HepG2 (cell line): Measurements from ENCODE around the gene CSTF1. TPM values are rescaled to one million over a fixed set of nuclear protein-coding genes. Genes with fewer than 3 reads are reported as not detected.

Experiments used
- ARID2 ChIP-seq: sonication (generic); formaldehyde crosslinking; IDR thresholded peaks from 2 replicates; pipeline ENCODE4 v1.8.1; 2022; ENCODE audit warnings: mild to moderate bottlenecking, missing genetic modification reagents, borderline replicate concordance
- CC2D1A ChIP-seq: sonication (generic); formaldehyde crosslinking; IDR thresholded peaks from 2 replicates; pipeline ENCODE4 v1.8.1; 2023; ENCODE audit warnings: mild to moderate bottlenecking, missing genetic modification reagents
- ETV5 ChIP-seq: IDR thresholded peaks from 2 replicates; pipeline ENCODE4 v1.6.1; 2018; ENCODE audit warnings: missing biosample characterization, missing genetic modification reagents, inconsistent platforms, borderline replicate concordance
- HMG20A ChIP-seq: IDR thresholded peaks from 2 replicates; pipeline ENCODE4 v1.6.1; 2016; ENCODE audit warnings: borderline replicate concordance
- HNF4A ChIP-seq: sonication (generic); formaldehyde crosslinking; IDR thresholded peaks from 2 replicates; pipeline ENCODE4 v1.4.0; 2020; ENCODE audit warnings: missing genetic modification reagents
- HOXA3 ChIP-seq: sonication (generic); formaldehyde crosslinking; IDR thresholded peaks from 2 replicates; pipeline ENCODE4 v1.5.0; 2020; ENCODE audit warnings: missing genetic modification reagents
- KIAA2018 ChIP-seq: sonication (generic); formaldehyde crosslinking; IDR thresholded peaks from 2 replicates; pipeline ENCODE4 v1.5.0; 2020; ENCODE audit warnings: mild to moderate bottlenecking, missing genetic modification reagents, borderline replicate concordance
- NR0B2 ChIP-seq: sonication (generic); formaldehyde crosslinking; IDR thresholded peaks from 2 replicates; pipeline ENCODE4 v1.4.0; 2020; ENCODE audit warnings: mild to moderate bottlenecking, missing genetic modification reagents
- PCBP1 ChIP-seq: fragments of 200-400 bp; formaldehyde crosslinking; IDR thresholded peaks from 2 replicates; pipeline ENCODE4 v1.6.1; 2017; ENCODE audit warnings: mild to moderate bottlenecking, low read depth, low read length, borderline replicate concordance
- SIN3B ChIP-seq: fragments of 150-350 bp; IDR thresholded peaks from 2 replicates; pipeline ENCODE4 v1.6.1; 2014; ENCODE audit warnings: low read length
- STAT6 ChIP-seq: sonication (generic); formaldehyde crosslinking; IDR thresholded peaks from 2 replicates; pipeline ENCODE4 v1.4.0; 2020; ENCODE audit warnings: missing genetic modification reagents, mild to moderate bottlenecking, borderline replicate concordance
- ZIK1 ChIP-seq: sonication (generic); formaldehyde crosslinking; IDR thresholded peaks from 2 replicates; pipeline ENCODE4 v1.5.0; 2020; ENCODE audit warnings: mild to moderate bottlenecking, low read depth, missing genetic modification reagents, borderline replicate concordance
- ZNF143 ChIP-seq: sonication (generic); formaldehyde crosslinking; IDR thresholded peaks from 2 replicates; pipeline ENCODE4 v1.4.0; 2020; ENCODE audit warnings: missing genetic modification reagents
- ZNF292 ChIP-seq: sonication (generic); formaldehyde crosslinking; IDR thresholded peaks from 2 replicates; pipeline ENCODE4 v1.8.1; 2022; ENCODE audit warnings: mild to moderate bottlenecking, low read depth, missing genetic modification reagents, borderline replicate concordance
- ZNF30 ChIP-seq: sonication (generic); formaldehyde crosslinking; IDR thresholded peaks from 2 replicates; pipeline ENCODE4 v1.5.0; 2020; ENCODE audit warnings: mild to moderate bottlenecking, missing genetic modification reagents
- ZNF441 ChIP-seq: sonication (generic); formaldehyde crosslinking; IDR thresholded peaks from 2 replicates; pipeline ENCODE4 v1.7.0; 2021; ENCODE audit warnings: missing genetic modification reagents, borderline replicate concordance
- ZNF547 ChIP-seq: sonication (generic); formaldehyde crosslinking; IDR thresholded peaks from 2 replicates; pipeline ENCODE4 v1.5.1; 2020; ENCODE audit warnings: mild to moderate bottlenecking, missing genetic modification reagents
- ZNF792 ChIP-seq: IDR thresholded peaks from 2 replicates; pipeline ENCODE4 v1.6.1; 2016
- polyA plus RNA-seq, 8 experiments: library from polyadenylated mRNA; depleted of rRNA in 3 of 8; stranded (reverse) in 7 of 8; unstranded in 1 of 8; fragments of >200 nt; fragmentation: Illumina TruSeq in 4 of 8; extraction: Trizol in 4 of 8; gene quantifications; 2 replicates each; pipeline versions ENCODE4 v1.2.1 to v1.2.3, GENCODE V29; 2011 to 2016; ENCODE audit warnings: low read depth in 4 of 8, missing spikeins in 1 of 8, mixed read lengths in 1 of 8; ENCODE audit not compliant: insufficient read depth in 1 of 8
- total RNA-seq, 5 experiments: library from RNA; depleted of rRNA; stranded (reverse); fragments of >200 nt; fragmentation: Illumina TruSeq; extraction: Trizol; gene quantifications; 2 replicates each; pipeline ENCODE4 v1.2.3, GENCODE V29; 2016; ENCODE audit warnings: low read depth in 1 of 5

Gene CSTF1
- total and polyA plus RNA-seq, 2 of the 13 experiments (the other 11 are each of a cell fraction or from before 2014, with no cell fraction given), result 70.9 to 100 TPM

GRCh38 chr20:56392881-56393482, 537 bp downstream of the CSTF1 start (continued):
- TF ChIP-seq KIAA2018 (CRISPR knock-in tag) (no peak), SIN3B (peak; percentile 36; the same call in 1 of the 2 replicates), NR0B2 (CRISPR knock-in tag) (no peak), HNF4A (CRISPR knock-in tag) (no peak), PCBP1 (no peak), ZNF792 (CRISPR knock-in tag) (no peak), ZNF292 (CRISPR knock-in tag) (no peak), ETV5 (CRISPR knock-in tag) (no peak), ZNF143 (CRISPR knock-in tag) (no peak), HMG20A (CRISPR knock-in tag) (no peak), ZIK1 (CRISPR knock-in tag) (no peak), CC2D1A (CRISPR knock-in tag) (peak; percentile 23; the same call in 1 of the 2 replicates), ZNF30 (no peak), ARID2 (CRISPR knock-in tag) (0 out of 2 replicates have a peak, but pooled peaks have one; percentile 11), ZNF441 (CRISPR knock-in tag) (no peak), STAT6 (CRISPR knock-in tag) (no peak), HOXA3 (CRISPR knock-in tag) (no peak), ZNF547 (CRISPR knock-in tag) (no peak)
